ENCODE data around the gene STAT1. TPM values are rescaled to one million over a fixed set of nuclear protein-coding genes. Genes with fewer than 3 reads are reported as not detected.

Gene STAT1
- total and polyA plus RNA-seq, 5 experiments from 2014 or later = 62.8 to 231 (median 154) TPM

DNA sequence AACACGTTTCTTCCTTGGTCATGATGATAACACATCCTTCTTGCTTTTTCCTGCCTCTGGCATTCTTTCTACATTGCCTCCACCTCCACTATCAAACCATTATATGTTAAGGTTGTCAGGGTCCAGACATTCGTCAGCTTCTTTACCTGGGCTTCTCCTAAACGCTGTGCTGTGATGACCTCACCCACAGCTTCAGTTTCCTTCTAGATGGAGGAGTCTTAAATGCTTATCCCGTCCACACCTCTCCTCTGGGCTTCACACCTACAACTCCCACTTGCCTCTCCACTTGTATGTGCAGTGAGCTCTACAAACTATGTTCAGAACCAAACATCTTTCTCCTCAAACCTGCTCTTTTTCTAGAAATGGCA lies 666 bp upstream of the STAT1 start:
- POLR2A ChIA-PET = interaction anchor here (0.6 to 1.8 kb wide), 12 partner anchors 8 to 763 kb away, joined by 3 to 21 read pairs (median 4); no protein-coding TSS in a partner anchor
- peaks cover 0 to 12% (median 0%) of the 10 kb centered on the region in 9 donors for H3K9me3 Mint-ChIP-seq
- peaks cover 16 to 47% (median 30%) of the 10 kb centered on the region in 4 donors for H3K4me1 Mint-ChIP-seq
- ATAC-seq = peak; percentile 9 to 11
- no peaks in the 10 kb centered on the region for H3K27me3 Mint-ChIP-seq
- peaks cover 0 to 16% (median 16%) of the 10 kb centered on the region in 3 donors for H3K36me3 Mint-ChIP-seq
- H3K27ac Mint-ChIP-seq = no peak overlapping the region
- H3K4me3 Mint-ChIP-seq = no peak overlapping the region
- DNase-seq = no peak

- no peaks in the 10 kb centered on the region for H3K27me3 Mint-ChIP-seq
- DNase-seq (no peak), ATAC-seq (peak in 1 of 2 donors; percentile 9)
- H3K27ac Mint-ChIP-seq = no peak overlapping the region
- POLR2A ChIA-PET = interaction anchor here (0.7 to 1.8 kb wide), 11 partner anchors 9 to 163 kb away, joined by 3 to 21 read pairs (median 4); no protein-coding TSS in a partner anchor
- H3K9me3 Mint-ChIP-seq = peaks cover 0 to 12% (median 0%) of the 10 kb centered on the region in 9 donors
- peaks cover 0 to 24% (median 21%) of the 10 kb centered on the region in 3 donors for H3K36me3 Mint-ChIP-seq
- H3K4me1 Mint-ChIP-seq = peaks cover 15 to 46% (median 27%) of the 10 kb centered on the region in 4 donors
- no peak overlapping the region for H3K4me3 Mint-ChIP-seq
Observed at GRCh38 chr2:191013682-191013931, 364 bp downstream of the STAT1 start.

- ATAC-seq (peak; percentile 8 to 20), DNase-seq (peak in 2 of 10 donors; percentile 11 to 25)
- H3K27ac Mint-ChIP-seq = no peak overlapping the region
- no peak overlapping the region for H3K4me3 Mint-ChIP-seq
- peaks cover 18 to 45% (median 29%) of the 10 kb centered on the region in 4 donors for H3K4me1 Mint-ChIP-seq
- POLR2A ChIA-PET = interaction anchor here (0.7 to 1.8 kb wide), 14 partner anchors 7 to 665 kb away, joined by 3 to 11 read pairs (median 4); partner anchors contain the start of genes GLS, NABP1 and STAT4
- no peaks in the 10 kb centered on the region for H3K27me3 Mint-ChIP-seq
- peaks cover 0 to 12% (median 0%) of the 10 kb centered on the region in 9 donors for H3K9me3 Mint-ChIP-seq
- H3K36me3 Mint-ChIP-seq = peaks cover 2 to 29% (median 27%) of the 10 kb centered on the region in 3 donors
Observed at GRCh38 chr2:191012845-191013681, 908 bp downstream of the STAT1 start.

- H3K36me3 Mint-ChIP-seq = peaks cover 4 to 37% (median 30%) of the 10 kb centered on the region in 3 donors
- POLR2A ChIA-PET = interaction anchor here (0.7 to 1.7 kb wide), 12 partner anchors 8 to 666 kb away, joined by 3 to 11 read pairs (median 4); partner anchors contain the start of genes GLS, NABP1 and STAT4
- peaks cover 0 to 12% (median 0%) of the 10 kb centered on the region in 9 donors for H3K9me3 Mint-ChIP-seq
- no peak for DNase-seq
- ATAC-seq = no peak
- peaks cover 19 to 47% (median 32%) of the 10 kb centered on the region in 4 donors for H3K4me1 Mint-ChIP-seq
- H3K27me3 Mint-ChIP-seq = no peaks in the 10 kb centered on the region
- no peak overlapping the region for H3K4me3 Mint-ChIP-seq
- no peak overlapping the region for H3K27ac Mint-ChIP-seq
Observed at GRCh38 chr2:191012346-191012745, 1.6 kb downstream of the STAT1 start.

- DNase-seq = no peak
- H3K36me3 Mint-ChIP-seq = peaks cover 13 to 48% (median 41%) of the 10 kb centered on the region in 3 donors
- no peak for ATAC-seq
- no peaks in the 10 kb centered on the region for H3K27me3 Mint-ChIP-seq
- H3K9me3 Mint-ChIP-seq = peaks cover 0 to 6% (median 0%) of the 10 kb centered on the region in 9 donors
- H3K27ac Mint-ChIP-seq = peak overlapping the region in 4 of 10 donors; percentile 74 to 87 (median 82)
- H3K4me1 Mint-ChIP-seq = peaks cover 20 to 50% (median 43%) of the 10 kb centered on the region in 4 donors
- POLR2A ChIA-PET = interaction anchor here (0.6 to 1.5 kb wide), 4 partner anchors 10 to 139 kb away, joined by 3 to 6 read pairs (median 4); partner anchors contain the start of gene STAT4
- no peak overlapping the region for H3K4me3 Mint-ChIP-seq
Observed at GRCh38 chr2:191010887-191011885, 2.8 kb downstream of the STAT1 start.

GRCh38 chr2:191009541-191010374 lies 4.2 kb downstream of the STAT1 start:
- DNase-seq (no peak), ATAC-seq (no peak)
- Mint-ChIP-seq H3K9me3 (peaks cover 0 to 4% (median 0%) of the 10 kb centered on the region in 9 donors), H3K27ac (peak overlapping the region in 8 of 10 donors; percentile 51 to 89 (median 83)), H3K4me3 (peak overlapping the region in 9 of 10 donors; percentile 12 to 76 (median 36)), H3K27me3 (no peaks in the 10 kb centered on the region), H3K4me1 (peaks cover 19 to 63% (median 52%) of the 10 kb centered on the region in 4 donors), H3K36me3 (peaks cover 23 to 62% (median 54%) of the 10 kb centered on the region in 3 donors)
- POLR2A ChIA-PET = no interaction called here

DNA sequence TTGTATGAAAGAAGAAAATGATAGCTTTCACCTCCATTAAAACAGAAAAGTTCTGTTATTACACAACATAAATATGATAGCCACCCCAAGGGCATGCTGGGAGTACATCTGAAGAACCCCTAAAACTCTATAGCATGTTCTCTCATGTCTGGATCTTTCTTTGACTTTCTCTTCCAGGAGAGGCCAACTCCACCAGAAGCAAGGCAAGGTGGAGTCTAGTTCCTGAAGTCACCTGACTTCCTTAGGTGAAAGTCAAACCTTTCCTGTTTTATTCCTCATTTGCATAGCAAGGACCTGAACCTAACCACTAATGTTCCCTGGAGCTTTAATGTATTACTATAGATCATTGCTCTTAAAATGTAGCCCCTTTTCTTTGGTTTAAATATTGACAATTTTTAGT lies 5.7 kb downstream of the STAT1 start:
- Mint-ChIP-seq H3K4me1 (peaks cover 21 to 77% (median 64%) of the 10 kb centered on the region in 4 donors), H3K27ac (peak overlapping the region in 8 of 10 donors; percentile 4 to 81 (median 68)), H3K27me3 (no peaks in the 10 kb centered on the region), H3K36me3 (peaks cover 37 to 77% (median 69%) of the 10 kb centered on the region in 3 donors), H3K9me3 (peaks cover 0 to 8% (median 2%) of the 10 kb centered on the region in 9 donors), H3K4me3 (peak overlapping the region in 9 of 10 donors; percentile 36 to 69 (median 57))
- no peak for DNase-seq
- no peak for ATAC-seq
- POLR2A ChIA-PET = interaction anchor here (0.6 to 1.2 kb wide), 3 partner anchors 12 to 35 kb away, joined by 3 to 5 read pairs (median 3); no protein-coding TSS in a partner anchor

- H3K27ac Mint-ChIP-seq = peak overlapping the region in 9 of 10 donors; percentile 27 to 92 (median 60)
- POLR2A ChIA-PET = interaction anchor here (0.9 to 1.2 kb wide), 4 partner anchors 13 to 126 kb away, joined by 3 read pairs; no protein-coding TSS in a partner anchor
Observed at GRCh38 chr2:191006997-191007783, 6.8 kb downstream of the STAT1 start.

GRCh38 chr2:191006297-191006696 lies 7.7 kb downstream of the STAT1 start:
- Mint-ChIP-seq H3K27ac (peak overlapping the region in 6 of 10 donors; percentile 43 to 92 (median 64)), H3K4me3 (peak overlapping the region in 2 of 10 donors; percentile 4 to 40), H3K4me1 (peaks cover 23 to 86% (median 76%) of the 10 kb centered on the region in 4 donors), H3K9me3 (peaks cover 0 to 8% (median 2%) of the 10 kb centered on the region in 9 donors), H3K27me3 (no peaks in the 10 kb centered on the region), H3K36me3 (peaks cover 41 to 94% (median 83%) of the 10 kb centered on the region in 3 donors)
- ATAC-seq (no peak), DNase-seq (no peak)
- POLR2A ChIA-PET = interaction anchor here (1.0 kb wide), 3 partner anchors 20 to 125 kb away, joined by 3 read pairs; no protein-coding TSS in a partner anchor

More at GRCh38 chr2:191006997-191007783, 6.8 kb downstream of the STAT1 start:
- Mint-ChIP-seq H3K4me1 (peaks cover 21 to 84% (median 73%) of the 10 kb centered on the region in 4 donors), H3K4me3 (peak overlapping the region in 3 of 10 donors; percentile 5 to 58 (median 12)), H3K9me3 (peaks cover 0 to 8% (median 2%) of the 10 kb centered on the region in 9 donors), H3K36me3 (peaks cover 41 to 88% (median 80%) of the 10 kb centered on the region in 3 donors), H3K27me3 (no peaks in the 10 kb centered on the region)
- DNase-seq (no peak), ATAC-seq (no peak)
